ENCODE measurements around the gene PPIG. TPM values are rescaled to one million over a fixed set of nuclear protein-coding genes. Genes with fewer than 3 reads are reported as not detected.
"Not testable (repeated sequence)": the region's sequence is repeated elsewhere in the genome, so short reads cannot be mapped to it uniquely, and the experiment has no call there.

PPIG gene
- total RNA-seq, 2 donors from 2014 or later: 59.5 to 72.7 TPM

DNA sequence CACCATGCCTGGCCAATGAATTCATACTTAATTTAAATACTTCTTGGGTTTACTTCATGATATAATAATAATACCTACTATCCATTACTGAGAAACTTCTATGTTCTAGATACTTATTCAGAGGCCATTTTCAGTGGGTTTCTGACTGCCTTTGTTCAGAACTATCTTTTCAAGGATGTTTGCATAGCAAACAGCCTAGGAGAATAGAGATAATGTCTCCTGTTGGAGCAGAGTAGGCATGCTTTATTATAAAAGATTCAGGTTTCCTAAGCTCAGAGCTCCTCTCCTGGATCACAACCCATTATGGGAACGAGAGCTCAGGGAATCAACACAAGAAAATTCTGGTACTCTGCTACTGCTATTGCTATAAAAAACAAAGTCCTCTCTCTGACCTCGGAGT is 21.6 kb upstream of the PPIG start:
- TF ChIP-seq, protein P1, sequence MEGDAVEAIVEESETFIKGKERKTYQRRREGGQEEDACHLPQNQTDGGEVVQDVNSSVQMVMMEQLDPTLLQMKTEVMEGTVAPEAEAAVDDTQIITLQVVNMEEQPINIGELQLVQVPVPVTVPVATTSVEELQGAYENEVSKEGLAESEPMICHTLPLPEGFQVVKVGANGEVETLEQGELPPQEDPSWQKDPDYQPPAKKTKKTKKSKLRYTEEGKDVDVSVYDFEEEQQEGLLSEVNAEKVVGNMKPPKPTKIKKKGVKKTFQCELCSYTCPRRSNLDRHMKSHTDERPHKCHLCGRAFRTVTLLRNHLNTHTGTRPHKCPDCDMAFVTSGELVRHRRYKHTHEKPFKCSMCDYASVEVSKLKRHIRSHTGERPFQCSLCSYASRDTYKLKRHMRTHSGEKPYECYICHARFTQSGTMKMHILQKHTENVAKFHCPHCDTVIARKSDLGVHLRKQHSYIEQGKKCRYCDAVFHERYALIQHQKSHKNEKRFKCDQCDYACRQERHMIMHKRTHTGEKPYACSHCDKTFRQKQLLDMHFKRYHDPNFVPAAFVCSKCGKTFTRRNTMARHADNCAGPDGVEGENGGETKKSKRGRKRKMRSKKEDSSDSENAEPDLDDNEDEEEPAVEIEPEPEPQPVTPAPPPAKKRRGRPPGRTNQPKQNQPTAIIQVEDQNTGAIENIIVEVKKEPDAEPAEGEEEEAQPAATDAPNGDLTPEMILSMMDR (conservative IDR thresholded peaks at IDR 0.05): no peak
- no peak overlapping the region for H3K27ac ChIP-seq (ENCODE audit: low read depth, low read length)

DNA sequence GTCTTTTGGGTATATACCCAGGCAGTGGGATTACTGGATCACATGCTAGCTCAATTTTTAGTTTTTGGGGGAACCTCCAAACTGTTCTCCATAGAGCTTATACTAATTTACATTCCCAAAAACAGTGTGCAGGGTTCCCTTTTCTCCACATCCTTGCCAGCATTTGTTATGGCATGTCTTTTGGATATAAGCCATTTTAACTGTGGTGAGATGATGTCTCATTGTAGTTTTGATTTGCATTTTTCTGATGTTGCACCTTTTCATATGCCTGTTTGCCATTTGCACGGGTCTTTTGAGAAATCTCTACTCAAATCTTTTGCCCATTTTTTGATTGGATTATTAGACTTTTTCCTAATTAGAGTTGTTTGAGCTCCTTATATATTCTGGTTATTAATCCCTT is 18.5 kb upstream of the PPIG start:
- 100% methylated on average over 1 of the region's 1 CpG; no CpG with 5 or more reads in 1 of the 2 experiments for WGBS, 2 experiments (ENCODE audit: insufficient coverage in 1 of 2, insufficient read length in 1 of 2)
- no peak overlapping the region for H3K4me3 Mint-ChIP-seq
- H3K4me1 Mint-ChIP-seq: peaks cover 4% of the 10 kb centered on the region
- peaks cover 5% of the 10 kb centered on the region for H3K4me1 ChIP-seq (ENCODE audit: control insufficient read depth, insufficient read depth, low read length)
- peaks cover 19% of the 10 kb centered on the region for H3K36me3 ChIP-seq (ENCODE audit: control insufficient read depth, insufficient read depth, low read length)
- H3K9me3 Mint-ChIP-seq: no peaks in the 10 kb centered on the region
- H3K9ac ChIP-seq (ENCODE audit: extremely low read depth, low read length, poor library complexity, severe bottlenecking): no peak overlapping the region
- H3K27me3 ChIP-seq (ENCODE audit: control insufficient read depth, insufficient read depth, low read length, poor library complexity, severe bottlenecking): no peaks in the 10 kb centered on the region
- H3K27me3 Mint-ChIP-seq (ENCODE audit: insufficient read depth): no peaks in the 10 kb centered on the region
- no peak overlapping the region for H3K27ac Mint-ChIP-seq
- H3K4me3 ChIP-seq (ENCODE audit: low read length): no peak overlapping the region
- DNase-seq: no peak
- TF ChIP-seq, protein P1 (conservative IDR thresholded peaks at IDR 0.05): no peak
- peaks cover 45% of the 10 kb centered on the region for H3K36me3 Mint-ChIP-seq (ENCODE audit: low read depth)
- no peaks in the 10 kb centered on the region for H3K9me3 ChIP-seq (ENCODE audit: control insufficient read depth, low read length)
- H3K27ac ChIP-seq (ENCODE audit: low read depth, low read length): no peak overlapping the region

More for the DNA sequence above, 21.6 kb upstream of the PPIG start:
- Histone ChIP-seq H3K9ac (ENCODE audit: extremely low read depth, low read length, poor library complexity, severe bottlenecking) (no peak overlapping the region), H3K9me3 (ENCODE audit: control insufficient read depth, low read length) (no peaks in the 10 kb centered on the region), H3K4me1 (ENCODE audit: control insufficient read depth, insufficient read depth, low read length) (peaks cover 5% of the 10 kb centered on the region), H3K4me3 (ENCODE audit: low read length) (no peak overlapping the region), H3K36me3 (ENCODE audit: control insufficient read depth, insufficient read depth, low read length) (peaks cover 31% of the 10 kb centered on the region), H3K27me3 (ENCODE audit: control insufficient read depth, insufficient read depth, low read length, poor library complexity, severe bottlenecking) (no peaks in the 10 kb centered on the region)
- no peak overlapping the region for H3K4me3 Mint-ChIP-seq
- 92 to 100% methylated on average over 1 to 2 of the region's 2 CpGs for WGBS, 2 experiments (ENCODE audit: insufficient coverage in 1 of 2, insufficient read length in 1 of 2)
- no peak for DNase-seq
- H3K27ac Mint-ChIP-seq: no peak overlapping the region
- no peaks in the 10 kb centered on the region for H3K9me3 Mint-ChIP-seq
- H3K36me3 Mint-ChIP-seq (ENCODE audit: low read depth): peaks cover 38% of the 10 kb centered on the region
- H3K4me1 Mint-ChIP-seq: peaks cover 4% of the 10 kb centered on the region
- H3K27me3 Mint-ChIP-seq (ENCODE audit: insufficient read depth): no peaks in the 10 kb centered on the region

- H3K9me3 Mint-ChIP-seq: peaks cover 3% of the 10 kb centered on the region
- DNase-seq: no peak
- TF ChIP-seq, protein P1 (conservative IDR thresholded peaks at IDR 0.05): no peak
- H3K4me3 Mint-ChIP-seq: no peak overlapping the region
- H3K27ac ChIP-seq (ENCODE audit: low read depth, low read length): no peak overlapping the region
- H3K4me1 ChIP-seq (ENCODE audit: control insufficient read depth, insufficient read depth, low read length): peaks cover 6% of the 10 kb centered on the region
- no peaks in the 10 kb centered on the region for H3K9me3 ChIP-seq (ENCODE audit: control insufficient read depth, low read length)
- H3K4me3 ChIP-seq (ENCODE audit: low read length): no peak overlapping the region
- 89 to 100% methylated on average over 2 of the region's 2 CpGs for WGBS, 2 experiments (ENCODE audit: insufficient coverage in 1 of 2, insufficient read length in 1 of 2)
- no peak overlapping the region for H3K27ac Mint-ChIP-seq
- no peaks in the 10 kb centered on the region for H3K27me3 Mint-ChIP-seq (ENCODE audit: insufficient read depth)
- peaks cover 6% of the 10 kb centered on the region for H3K4me1 Mint-ChIP-seq
- H3K36me3 Mint-ChIP-seq (ENCODE audit: low read depth): peaks cover 26% of the 10 kb centered on the region
- H3K9ac ChIP-seq (ENCODE audit: extremely low read depth, low read length, poor library complexity, severe bottlenecking): no peak overlapping the region
- peaks cover 9% of the 10 kb centered on the region for H3K36me3 ChIP-seq (ENCODE audit: control insufficient read depth, insufficient read depth, low read length)
- H3K27me3 ChIP-seq (ENCODE audit: control insufficient read depth, insufficient read depth, low read length, poor library complexity, severe bottlenecking): no peaks in the 10 kb centered on the region
These were observed 14.2 kb upstream of the PPIG start for GRCh38 chr2:169569948-169570347.

DNA sequence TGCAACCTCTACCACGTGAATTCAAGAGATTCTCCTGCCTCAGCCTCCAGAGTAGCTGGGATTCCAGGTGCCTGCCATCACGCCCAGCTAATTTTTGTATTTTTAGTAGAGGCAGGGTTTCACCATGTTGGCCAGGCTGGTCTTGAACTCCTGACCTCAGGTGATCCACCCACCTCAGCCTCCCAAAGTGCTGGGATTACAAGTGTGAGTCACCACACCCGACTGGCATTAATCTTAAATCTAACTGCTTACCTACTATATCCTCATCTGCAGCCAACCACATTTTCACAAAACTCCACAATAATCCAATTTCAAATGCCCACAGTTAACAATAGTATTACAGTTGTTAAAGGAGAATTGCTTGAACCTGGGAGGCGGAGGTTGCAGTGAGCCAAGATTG is 13.4 kb upstream of the PPIG start:
- H3K9me3 ChIP-seq (ENCODE audit: control insufficient read depth, low read length); H3K9me3 Mint-ChIP-seq; H3K9ac ChIP-seq (ENCODE audit: extremely low read depth, low read length, poor library complexity, severe bottlenecking); DNase-seq; H3K27me3 Mint-ChIP-seq (ENCODE audit: insufficient read depth); H3K4me3 Mint-ChIP-seq; H3K4me1 ChIP-seq (ENCODE audit: control insufficient read depth, insufficient read depth, low read length); H3K27me3 ChIP-seq (ENCODE audit: control insufficient read depth, insufficient read depth, low read length, poor library complexity, severe bottlenecking); H3K4me3 ChIP-seq (ENCODE audit: low read length); H3K36me3 ChIP-seq (ENCODE audit: control insufficient read depth, insufficient read depth, low read length); H3K27ac Mint-ChIP-seq; H3K27ac ChIP-seq (ENCODE audit: low read depth, low read length); H3K4me1 Mint-ChIP-seq: not testable (repeated sequence)
- H3K36me3 Mint-ChIP-seq (ENCODE audit: low read depth): peaks cover 20% of the 10 kb centered on the region
- 99 to 100% methylated on average over 3 to 4 of the region's 4 CpGs for WGBS, 2 experiments (ENCODE audit: insufficient coverage in 1 of 2, insufficient read length in 1 of 2)

All from endodermal cell (in vitro differentiated cells).